Lower leg skin (tissue), 4 donors: ENCODE results near the gene YBX3. TPM values are rescaled to one million over a fixed set of nuclear protein-coding genes. Genes with fewer than 3 reads are reported as not detected.

Source experiments
- DNase-seq, 2 donors: peaks; one replicate each; pipeline ENCODE4 v3.0.0-alpha.2; 2019; ENCODE audit warnings: low spot score in 2 of 2
- H3K4me3 ChIP-seq: fragments of 200-600 bp; sonication (generic); 2 replicates; pipeline ENCODE4 v1.5.1; 2017; ENCODE audit warnings: mild to moderate bottlenecking, low read depth; ENCODE audit not compliant: poor library complexity, severe bottlenecking
- CTCF ChIP-seq, 3 donors: fragments of 450-650 bp; IDR thresholded peaks; one replicate each; pipeline ENCODE4 v1.5.1; 2016; ENCODE audit warnings: antibody characterized with exemption in 3 of 3, mild to moderate bottlenecking in 3 of 3, moderate library complexity in 2 of 3
- POLR2A ChIP-seq, 2 donors: fragments of 450-650 bp; IDR thresholded peaks; one replicate each; pipeline ENCODE4 v1.6.1; 2016 to 2017; ENCODE audit warnings: antibody characterized with exemption in 2 of 2, mild to moderate bottlenecking in 1 of 2, moderate library complexity in 1 of 2
- WGBS, 2 donors: methylation state at CpG; one replicate each; pipeline ENCODE4 v1.1.5; 2018; 5-methylcytosine and 5-hydroxymethylcytosine counted together
- intact Hi-C: fragments of 100-400 bp; cut with DNase I; formaldehyde crosslinking; loops from one replicate; pipeline ENCODE4 v1.15.0; 2023; ENCODE audit warnings: low total_unique reads
- total RNA-seq, 4 donors: library from RNA; depleted of rRNA; stranded (reverse); fragments of >200 nt; gene quantifications; one replicate each; pipeline ENCODE4 v1.1.0, GENCODE V29; 2016

Gene YBX3
- total RNA-seq, 4 donors from 2014 or later = 544 to 987 (median 637) TPM

GRCh38 chr12:10730559-10730958 is 7.4 kb upstream of the YBX3 start:
- H3K4me3 ChIP-seq = no peak overlapping the region
- no peak for TF ChIP-seq POLR2A (IDR thresholded peaks at IDR 0.05)
- TF ChIP-seq CTCF (IDR thresholded peaks at IDR 0.05) = no peak
- no peak for DNase-seq
- intact Hi-C loops = no loop called here

- TF ChIP-seq CTCF (IDR thresholded peaks at IDR 0.05) = no peak
- no peak for TF ChIP-seq POLR2A (IDR thresholded peaks at IDR 0.05)
- intact Hi-C loops = loop anchor here (10.0 kb wide), 1 partner anchor 1997 kb away; no protein-coding TSS in a partner anchor
- 67 to 77% methylated on average over 3 of the region's 3 CpGs for WGBS, 2 donors
- no peak overlapping the region for H3K4me3 ChIP-seq
- DNase-seq = no peak
These were observed 5.0 kb upstream of the YBX3 start for GRCh38 chr12:10728091-10728490.

- DNase-seq = no peak
- TF ChIP-seq CTCF (IDR thresholded peaks at IDR 0.05) = no peak
- no peak for TF ChIP-seq POLR2A (IDR thresholded peaks at IDR 0.05)
- H3K4me3 ChIP-seq = no peak overlapping the region
- WGBS, 2 donors = 96 to 98% methylated on average over 1 of the region's 1 CpG
- intact Hi-C loops = loop anchor here (10.0 kb wide), 1 partner anchor 1998 kb away; no protein-coding TSS in a partner anchor
These were observed 3.8 kb upstream of the YBX3 start for GRCh38 chr12:10726945-10727344.

- DNase-seq = no peak
- 78 to 81% methylated on average over 1 of the region's 1 CpG for WGBS, 2 donors
- intact Hi-C loops = loop anchor here (10.0 kb wide), 1 partner anchor 2000 kb away; no protein-coding TSS in a partner anchor
- H3K4me3 ChIP-seq = no peak overlapping the region
- TF ChIP-seq POLR2A (IDR thresholded peaks at IDR 0.05) = no peak
- no peak for TF ChIP-seq CTCF (IDR thresholded peaks at IDR 0.05)
These were observed 1.9 kb upstream of the YBX3 start for GRCh38 chr12:10725003-10725402.

GRCh38 chr12:10722502-10722904 is 620 bp downstream of the YBX3 start:
- intact Hi-C loops = loop anchor here (10.0 kb wide), 1 partner anchor 2002 kb away; no protein-coding TSS in a partner anchor
- TF ChIP-seq CTCF (IDR thresholded peaks at IDR 0.05) (no peak), POLR2A (IDR thresholded peaks at IDR 0.05) (no peak)
- H3K4me3 ChIP-seq = peak overlapping the region; percentile 97
- peak in 1 of 2 donors; percentile 89 for DNase-seq
- WGBS, 2 donors = 1% methylated on average over 16 to 19 of the region's 36 CpGs
